Pancreas (tissue), 10 donors: Measurements from ENCODE around the gene NOSIP. TPM values are rescaled to one million over a fixed set of nuclear protein-coding genes. Genes with fewer than 3 reads are reported as not detected.

Experiments
- ATAC-seq, 4 donors: fragments of 200-7000 bp; cut with Tn5 transposase; one replicate each; pipeline versions ENCODE4 v1.8.0 to v1.9.1; 2020; ENCODE audit warnings: mild to moderate bottlenecking in 4 of 4, moderate library complexity in 4 of 4
- DNase-seq, 6 donors: peaks; one replicate each; pipeline ENCODE4 v3.0.0-alpha.2; 2020
- FAIRE-seq: peaks from 2 replicates; lab custom pipeline; 2012; peaks lifted over from hg19 to GRCh38; lab: Jason Lieb, UNC
- H3K27ac ChIP-seq, 4 donors: fragments of 200-600 bp; sonication (generic); 1 replicate in 3 of 4; 2 replicates in 1 of 4; pipeline versions ENCODE4 v1.5.0 to v1.8.0; 2020
- H3K27me3 ChIP-seq, 4 donors: fragments of 200-600 bp; one replicate each; pipeline ENCODE4 v1.8.0; 2021
- H3K36me3 ChIP-seq, 3 donors: fragments of 200-600 bp; sonication (generic) in 1 of 3; one replicate each; pipeline versions ENCODE4 v1.5.0 to v1.8.0; 2020 to 2021
- H3K4me1 ChIP-seq, 3 donors: fragments of 200-600 bp; one replicate each; pipeline ENCODE4 v1.8.0; 2021
- H3K4me3 ChIP-seq, 4 donors: fragments of 200-600 bp; sonication (generic) in 2 of 4; one replicate each; pipeline versions ENCODE4 v1.5.0 to v1.8.0; 2020 to 2021
- H3K9me3 ChIP-seq, 4 donors: fragments of 200-600 bp; one replicate each; pipeline ENCODE4 v1.8.0; 2021
- CTCF ChIP-seq, 4 donors: fragments of 200-600 bp; sonication (generic) in 3 of 4; IDR thresholded peaks; one replicate each; pipeline versions ENCODE4 v1.5.0 to v1.8.0; 2021; ENCODE audit warnings: antibody characterized with exemption in 4 of 4
- WGBS, 2 donors: extraction: QIAGEN DNeasy Blood & Tissue Kit; methylation state at CpG; one replicate each; pipeline ENCODE4 v1.1.7; 2013; 5-methylcytosine and 5-hydroxymethylcytosine counted together
- intact Hi-C, 3 donors: fragments of 100-400 bp; cut with DNase I; formaldehyde crosslinking; loops; one replicate each; pipeline versions ENCODE4 v1.11.1 to v1.14.2; 2022
- polyA plus RNA-seq, 2 donors: library from polyadenylated mRNA; stranded (reverse); fragments of 200-250 nt; gene quantifications; one replicate each; pipeline ENCODE4 v1.2.3, GENCODE V29; 2013
- total RNA-seq, 6 donors: library from RNA; stranded (reverse); fragmentation: NEBNext Ultra II Directional in 4 of 6; extraction: Animal tissue kit (Norgen Biotek cat#: 25700) in 4 of 6; gene quantifications; one replicate each; pipeline versions ENCODE4 v1.2.1 to v1.2.4, GENCODE V29; 2021 to 2023
- donor health status: healthy with polysubstance abuse.
- donor health status: DM: no; HTN: no; CAD: no; lungs with moderate emphysema.
- donor health status: DM: no; HTN: no; CAD: no.
- donor health status: control.
- donor health status: control.
- donor health status: Bipolar disorder and iron deficiency.
- donor health status: DM: yes; HTN: yes; CAD: no.
- donor health status: DM: no; HTN: no; CAD: no.
- donor health status: DM: no; HTN: no; CAD: no.
- donor health status: DM: yes; HTN: yes; CAD: no.

Gene NOSIP
- total and polyA plus RNA-seq, 8 donors: 40.5 to 148 (median 60.6) TPM

DNA sequence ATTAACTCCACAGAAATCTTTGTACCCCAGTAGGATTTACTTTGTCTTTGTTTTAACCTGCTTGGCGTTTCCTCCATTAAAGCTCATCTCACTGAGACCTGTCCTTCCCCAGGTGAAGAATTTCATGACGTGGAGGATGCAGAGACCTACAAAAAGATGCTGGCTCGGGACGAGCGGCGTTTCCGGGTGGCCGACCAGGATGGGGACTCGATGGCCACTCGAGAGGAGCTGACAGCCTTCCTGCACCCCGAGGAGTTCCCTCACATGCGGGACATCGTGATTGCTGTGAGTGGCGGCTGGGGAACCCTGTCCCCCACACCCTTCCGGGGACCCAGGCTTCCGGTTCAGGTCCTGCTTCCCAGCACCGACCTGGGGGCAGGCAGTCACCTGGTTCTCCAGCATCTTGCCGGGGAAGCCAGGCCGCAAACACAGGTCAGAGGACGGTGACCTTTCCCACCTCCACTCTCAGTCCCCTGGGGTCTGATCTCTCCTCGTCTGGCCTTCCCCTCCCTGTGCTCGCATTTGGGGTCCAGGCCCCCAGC lies 43.4 kb downstream of the NOSIP start:
- no peak for TF ChIP-seq CTCF (IDR thresholded peaks at IDR 0.05)

DNA sequence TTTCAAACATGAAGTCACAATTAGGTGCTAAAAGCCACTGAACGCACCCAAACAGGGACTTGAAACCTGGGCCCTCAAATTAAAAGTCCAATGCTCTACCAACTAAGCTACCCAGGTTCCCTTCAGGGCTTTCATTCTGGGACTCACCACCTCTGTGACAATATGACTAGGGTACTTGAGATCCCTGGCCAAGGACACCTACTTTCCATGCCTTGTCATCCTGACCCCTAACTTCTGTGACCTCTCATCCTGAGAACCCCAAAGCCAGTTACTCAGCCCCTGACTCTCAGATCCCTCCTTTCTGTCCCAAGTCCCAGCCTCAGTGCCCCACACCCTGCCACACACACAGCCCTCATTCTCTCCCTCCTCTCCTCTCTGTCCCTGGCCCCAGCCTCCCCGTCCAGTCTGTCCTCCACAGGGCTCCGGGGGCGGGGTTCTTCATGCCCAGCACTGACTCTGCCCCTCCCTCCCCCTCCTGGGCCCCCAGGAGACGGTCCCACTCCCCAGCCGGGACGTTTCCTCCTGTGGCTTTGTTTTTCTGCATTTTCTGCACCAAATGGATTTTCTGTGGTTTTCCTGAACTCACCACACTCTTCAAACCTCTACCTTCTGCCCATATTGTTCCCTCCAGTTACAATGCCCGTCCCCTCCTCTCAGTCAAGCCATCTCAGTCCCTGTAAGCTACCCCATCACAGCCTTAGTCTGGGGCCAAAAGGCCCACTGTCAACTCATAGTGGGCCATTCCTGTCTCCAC lies 45.5 kb downstream of the NOSIP start:
- Histone ChIP-seq H3K9me3 (no peaks in the 10 kb centered on the region), H3K4me1 (no peaks in the 10 kb centered on the region), H3K27me3 (no peaks in the 10 kb centered on the region), H3K4me3 (peak overlapping the region in 1 of 4 donors; percentile 67), H3K27ac (no peak overlapping the region), H3K36me3 (no peaks in the 10 kb centered on the region)
- no peak for ATAC-seq
- FAIRE-seq: no peak
- intact Hi-C loops: no loop called here
- no peak for TF ChIP-seq CTCF (IDR thresholded peaks at IDR 0.05)
- 77 to 92% methylated on average over 8 of the region's 8 CpGs for WGBS, 2 donors
- DNase-seq: no peak

More for the DNA sequence above, 43.4 kb downstream of the NOSIP start:
- intact Hi-C loops: no loop called here
- Histone ChIP-seq H3K4me1 (no peaks in the 10 kb centered on the region), H3K4me3 (no peak overlapping the region), H3K36me3 (no peaks in the 10 kb centered on the region), H3K27ac (no peak overlapping the region), H3K9me3 (no peaks in the 10 kb centered on the region), H3K27me3 (no peaks in the 10 kb centered on the region)
- no peak for ATAC-seq
- 91 to 92% methylated on average over 22 of the region's 22 CpGs for WGBS, 2 donors
- no peak for DNase-seq
- FAIRE-seq: no peak

- ATAC-seq (peak; percentile 93 to 97 (median 96)), FAIRE-seq (no peak), DNase-seq (peak; percentile 68 to 94 (median 86))
- Histone ChIP-seq H3K27me3 (no peaks in the 10 kb centered on the region), H3K36me3 (no peaks in the 10 kb centered on the region), H3K9me3 (no peaks in the 10 kb centered on the region), H3K27ac (no peak overlapping the region), H3K4me1 (no peaks in the 10 kb centered on the region), H3K4me3 (peak overlapping the region; percentile 32 to 67 (median 37))
- intact Hi-C loops: no loop called here
- peak in 3 of 4 donors; percentile 11 to 25 (median 19) for TF ChIP-seq CTCF (IDR thresholded peaks at IDR 0.05)
- WGBS, 2 donors: 3% methylated on average over 81 to 87 of the region's 87 CpGs
Measured at GRCh38 chr19:49533551-49534488, 46.5 kb downstream of the NOSIP start.

DNA sequence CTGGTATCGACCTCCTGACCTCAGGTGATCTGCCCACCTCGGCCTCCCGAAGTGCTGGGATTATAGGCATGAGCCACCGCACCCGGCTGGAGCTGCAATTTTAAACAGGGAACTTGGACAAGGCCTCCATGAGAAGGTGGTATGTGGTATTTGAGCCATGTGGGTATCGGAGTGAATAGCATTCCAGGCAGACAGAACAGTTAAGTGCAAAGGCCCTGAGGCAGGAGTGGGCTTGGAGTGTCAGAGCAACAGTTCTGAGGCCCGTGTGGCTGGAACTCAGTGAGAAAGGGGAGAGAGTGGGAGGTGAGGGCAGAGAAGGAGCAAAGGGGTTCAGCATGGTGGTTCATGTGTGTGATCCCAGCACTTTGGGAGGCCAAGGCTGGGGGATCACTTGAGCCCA lies 49.6 kb downstream of the NOSIP start:
- DNase-seq (no peak), ATAC-seq (no peak), FAIRE-seq (no peak)
- H3K4me3 ChIP-seq: no peak overlapping the region
- no peaks in the 10 kb centered on the region for H3K9me3 ChIP-seq
- H3K36me3 ChIP-seq: no peaks in the 10 kb centered on the region
- TF ChIP-seq CTCF (IDR thresholded peaks at IDR 0.05): no peak
- H3K27ac ChIP-seq: no peak overlapping the region
- intact Hi-C loops: no loop called here
- WGBS, 2 donors: 95% methylated on average over 7 of the region's 7 CpGs
- no peaks in the 10 kb centered on the region for H3K27me3 ChIP-seq
- H3K4me1 ChIP-seq: no peaks in the 10 kb centered on the region
